Kidney (tissue), 14 donors: ENCODE data around the gene ARNT2. TPM values are rescaled to one million over a fixed set of nuclear protein-coding genes. Genes with fewer than 3 reads are reported as not detected.

Source experiments
- DNase-seq, 5 donors: peaks; one replicate each; pipeline ENCODE4 v3.0.0-alpha.2; 2013 to 2020
- FAIRE-seq: peaks from 2 replicates; lab custom pipeline; 2012; peaks lifted over from hg19 to GRCh38; lab: Jason Lieb, UNC
- H3K27ac ChIP-seq, 2 donors: one replicate each; pipeline ENCODE4 v1.7.0; 2013; ENCODE audit warnings: low read depth in 2 of 2, low read length in 2 of 2, inconsistent platforms in 1 of 2
- H3K27me3 ChIP-seq: one replicate; pipeline ENCODE4 v1.7.1; 2013; ENCODE audit warnings: low read length, inconsistent platforms; ENCODE audit not compliant: control insufficient read depth, insufficient read depth
- H3K36me3 ChIP-seq, 3 donors: one replicate each; pipeline versions ENCODE4 v1.7.0 to v1.7.1; 2013; ENCODE audit warnings: low read length in 3 of 3, control low read depth in 1 of 3, inconsistent platforms in 1 of 3; ENCODE audit not compliant: insufficient read depth in 3 of 3, control insufficient read depth in 2 of 3
- H3K4me1 ChIP-seq, 3 donors: one replicate each; pipeline versions ENCODE4 v1.7.0 to v1.7.1; 2013; ENCODE audit warnings: low read length in 3 of 3, inconsistent platforms in 1 of 3, low read depth in 1 of 3; ENCODE audit not compliant: control insufficient read depth in 2 of 3, insufficient read depth in 2 of 3
- H3K4me3 ChIP-seq, 3 donors: one replicate each; pipeline versions ENCODE4 v1.7.0 to v1.8.1; 2013; ENCODE audit warnings: low read length in 3 of 3, control low read depth in 1 of 3, inconsistent platforms in 1 of 3
- H3K9ac ChIP-seq, 3 donors: one replicate each; pipeline versions ENCODE4 v1.7.0 to v1.7.1; 2013; ENCODE audit warnings: low read length in 3 of 3, control low read depth in 1 of 3, inconsistent platforms in 1 of 3
- H3K9me3 ChIP-seq, 3 donors: one replicate each; pipeline versions ENCODE4 v1.7.0 to v1.7.1; 2013; ENCODE audit warnings: low read length in 3 of 3, control low read depth in 1 of 3, inconsistent platforms in 1 of 3; ENCODE audit not compliant: control insufficient read depth in 2 of 3, insufficient read depth in 1 of 3
- intact Hi-C: fragments of 100-400 bp; cut with DNase I; formaldehyde crosslinking; loops from one replicate; pipeline ENCODE4 v1.11.1; 2022
- polyA plus RNA-seq: library from polyadenylated mRNA; stranded (reverse); fragments of 350-450 nt; fragmentation: Illumina TruSeq; extraction: RNeasy Lipid Tissue Mini Kit (QIAGEN cat#74804); gene quantifications from one replicate; pipeline ENCODE4 v1.2.3, GENCODE V29; 2014; ENCODE audit warnings: low read depth, low replicate concordance; ENCODE audit not compliant: insufficient read depth
- total RNA-seq: library from RNA; stranded (reverse); fragmentation: NEBNext Ultra II Directional; extraction: Animal tissue kit (Norgen Biotek cat#: 25700); gene quantifications from one replicate; pipeline ENCODE4 v1.2.1, GENCODE V29; 2021
- TF ChIP-seq, protein P1 (sequence below): IDR thresholded peaks from 3 replicates; pipeline ENCODE4 v1.5.1; 2012; ENCODE audit warnings: mild to moderate bottlenecking, moderate library complexity, borderline replicate concordance; ENCODE audit not compliant: insufficient read depth; ENCODE audit errors: extremely low read depth
- donor health status: control.
- donor health status: control.
- donor health status: control.
- donor health status: control.
- donor health status: control.
- donor health status: DM: yes; HTN: yes; CAD: no.
- donor health status: Normal renal cell carcinoma (clear cell type).

ARNT2 gene
- total and polyA plus RNA-seq, 2 donors from 2014 or later: 12.2 to 38.2 TPM

DNA sequence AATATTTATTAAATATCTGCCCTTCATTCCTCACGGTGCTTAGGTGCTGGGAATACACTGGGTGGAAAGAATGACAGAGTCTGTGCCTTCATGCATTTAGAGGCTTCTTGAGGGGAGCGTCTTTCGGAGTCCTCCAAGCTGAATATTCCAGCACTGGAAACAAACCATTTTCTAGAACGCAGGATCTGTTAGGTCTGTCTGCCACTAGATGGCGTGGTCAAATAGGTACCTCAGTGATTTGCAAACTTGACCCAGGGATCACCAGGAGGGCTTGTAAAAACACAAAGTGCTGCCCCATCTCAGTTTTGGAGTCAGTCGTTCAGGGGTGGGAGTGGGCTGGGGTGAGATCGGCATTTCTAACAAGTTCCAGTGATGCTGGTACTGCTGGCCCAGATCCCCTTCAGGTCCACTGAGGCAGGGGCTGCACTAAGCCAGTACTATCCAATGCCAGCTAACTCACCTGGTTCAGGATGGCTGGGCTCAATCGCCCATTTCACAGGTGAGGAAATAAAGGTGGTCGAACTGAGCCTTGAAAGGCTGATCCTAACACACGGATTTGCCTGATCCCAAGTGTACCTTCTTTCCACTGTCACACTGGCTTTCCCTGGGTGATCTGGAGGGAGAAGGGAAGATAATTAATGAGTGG, 14.8 kb downstream of the ARNT2 start:
- peaks cover 0 to 13% (median 0%) of the 10 kb centered on the region in 3 donors for H3K4me1 ChIP-seq
- H3K4me3 ChIP-seq: no peak overlapping the region
- H3K9me3 ChIP-seq: no peaks in the 10 kb centered on the region
- intact Hi-C loops: no loop called here
- no peaks in the 10 kb centered on the region for H3K36me3 ChIP-seq
- no peaks in the 10 kb centered on the region for H3K27me3 ChIP-seq
- FAIRE-seq: no peak
- H3K9ac ChIP-seq: no peak overlapping the region
- peak overlapping the region; percentile 22 to 60 for H3K27ac ChIP-seq
- TF ChIP-seq, protein P1, sequence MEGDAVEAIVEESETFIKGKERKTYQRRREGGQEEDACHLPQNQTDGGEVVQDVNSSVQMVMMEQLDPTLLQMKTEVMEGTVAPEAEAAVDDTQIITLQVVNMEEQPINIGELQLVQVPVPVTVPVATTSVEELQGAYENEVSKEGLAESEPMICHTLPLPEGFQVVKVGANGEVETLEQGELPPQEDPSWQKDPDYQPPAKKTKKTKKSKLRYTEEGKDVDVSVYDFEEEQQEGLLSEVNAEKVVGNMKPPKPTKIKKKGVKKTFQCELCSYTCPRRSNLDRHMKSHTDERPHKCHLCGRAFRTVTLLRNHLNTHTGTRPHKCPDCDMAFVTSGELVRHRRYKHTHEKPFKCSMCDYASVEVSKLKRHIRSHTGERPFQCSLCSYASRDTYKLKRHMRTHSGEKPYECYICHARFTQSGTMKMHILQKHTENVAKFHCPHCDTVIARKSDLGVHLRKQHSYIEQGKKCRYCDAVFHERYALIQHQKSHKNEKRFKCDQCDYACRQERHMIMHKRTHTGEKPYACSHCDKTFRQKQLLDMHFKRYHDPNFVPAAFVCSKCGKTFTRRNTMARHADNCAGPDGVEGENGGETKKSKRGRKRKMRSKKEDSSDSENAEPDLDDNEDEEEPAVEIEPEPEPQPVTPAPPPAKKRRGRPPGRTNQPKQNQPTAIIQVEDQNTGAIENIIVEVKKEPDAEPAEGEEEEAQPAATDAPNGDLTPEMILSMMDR: peak; percentile 73
- peak in 1 of 5 donors; percentile 58 for DNase-seq

DNA sequence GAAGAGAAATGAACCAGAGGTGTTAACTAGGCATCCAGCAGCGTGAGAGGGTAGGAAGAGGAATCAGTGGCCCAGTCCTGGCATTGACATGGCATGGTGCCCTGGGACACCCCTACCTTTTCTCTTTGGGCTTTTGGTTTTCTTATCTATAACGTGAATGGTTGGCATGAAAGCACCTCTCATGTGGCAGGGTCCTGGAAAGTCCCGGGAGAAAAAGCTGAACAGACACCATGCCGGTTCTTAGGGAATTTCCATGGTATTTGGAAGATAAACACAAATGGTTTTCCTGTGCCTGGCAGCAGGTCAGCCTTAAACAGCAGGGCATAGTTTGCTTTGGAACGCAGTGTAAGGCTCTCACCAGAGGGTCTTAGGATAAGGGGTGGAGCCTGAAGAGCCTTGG, 15.4 kb downstream of the ARNT2 start:
- Histone ChIP-seq H3K36me3 (no peaks in the 10 kb centered on the region), H3K27ac (peak overlapping the region; percentile 24 to 60), H3K9me3 (no peaks in the 10 kb centered on the region), H3K27me3 (no peaks in the 10 kb centered on the region), H3K4me1 (peaks cover 0 to 13% (median 0%) of the 10 kb centered on the region in 3 donors), H3K9ac (no peak overlapping the region), H3K4me3 (no peak overlapping the region)
- FAIRE-seq (no peak), DNase-seq (no peak)
- intact Hi-C loops: no loop called here
- TF ChIP-seq, protein P1: no peak

DNA sequence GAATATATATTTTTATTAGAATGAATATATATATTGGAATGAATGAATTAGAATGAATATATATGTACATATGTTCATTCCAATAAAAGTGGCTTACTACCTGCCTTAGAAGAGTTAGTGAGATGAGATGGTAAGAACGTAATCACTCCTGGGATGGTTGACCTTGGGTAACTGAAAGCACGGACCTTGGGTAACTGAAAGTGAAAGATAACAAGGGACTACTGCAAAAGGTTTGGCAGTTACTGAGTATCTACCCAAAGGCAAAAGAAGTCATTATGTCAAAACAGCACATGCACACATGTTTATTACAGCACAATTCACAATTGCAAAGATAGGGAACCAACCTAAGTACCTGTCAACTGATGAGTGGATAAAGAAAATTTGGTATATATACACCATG, 16.5 kb downstream of the ARNT2 start:
- FAIRE-seq: peak; percentile 68
- DNase-seq: no peak
- TF ChIP-seq, protein P1: no peak
- H3K36me3 ChIP-seq: no peaks in the 10 kb centered on the region
- intact Hi-C loops: no loop called here
- H3K4me3 ChIP-seq: no peak overlapping the region
- no peak overlapping the region for H3K9ac ChIP-seq
- no peak overlapping the region for H3K27ac ChIP-seq
- H3K4me1 ChIP-seq: peaks cover 0 to 9% (median 0%) of the 10 kb centered on the region in 3 donors
- H3K27me3 ChIP-seq: no peaks in the 10 kb centered on the region
- no peaks in the 10 kb centered on the region for H3K9me3 ChIP-seq
